Activated T-cell treated with anti-CD3 and anti-CD28 coated beads, Interleukin-2, amount 50 U/mL, for 4 hours (primary cell): ENCODE measurements around the gene PEMT. TPM values are rescaled to one million over a fixed set of nuclear protein-coding genes. Genes with fewer than 3 reads are reported as not detected.

Experiments
- ATAC-seq, 2 donors: fragments of 200-7000 bp; cut with Tn5 transposase; one replicate each; pipeline ENCODE4 v1.10.0; 2021
- DNase-seq: peaks from one replicate; pipeline ENCODE4 v3.0.0-alpha.2; 2020
- H3K27me3 Mint-ChIP-seq: one replicate; pipeline ENCODE4 v1.8.0; 2021; ENCODE audit warnings: low read depth, mixed read lengths
- H3K36me3 Mint-ChIP-seq: one replicate; pipeline ENCODE4 v1.8.0; 2022; ENCODE audit warnings: mixed read lengths; ENCODE audit not compliant: insufficient read depth
- H3K4me1 Mint-ChIP-seq: one replicate; pipeline ENCODE4 v1.8.0; 2021; ENCODE audit warnings: low read depth, mixed read lengths
- H3K4me3 Mint-ChIP-seq: one replicate; pipeline ENCODE4 v1.8.0; 2021; ENCODE audit warnings: mild to moderate bottlenecking, moderate library complexity, mixed read lengths
- H3K9me3 Mint-ChIP-seq: one replicate; pipeline ENCODE4 v1.8.0; 2021; ENCODE audit warnings: mixed read lengths
- total RNA-seq, 3 donors: library from RNA; stranded (reverse); gene quantifications; one replicate each; pipeline ENCODE4 v1.2.1, GENCODE V29; 2021

Gene PEMT
- total RNA-seq, 3 donors from 2014 or later = 52.5 to 53.8 (median 53.0) TPM

DNA sequence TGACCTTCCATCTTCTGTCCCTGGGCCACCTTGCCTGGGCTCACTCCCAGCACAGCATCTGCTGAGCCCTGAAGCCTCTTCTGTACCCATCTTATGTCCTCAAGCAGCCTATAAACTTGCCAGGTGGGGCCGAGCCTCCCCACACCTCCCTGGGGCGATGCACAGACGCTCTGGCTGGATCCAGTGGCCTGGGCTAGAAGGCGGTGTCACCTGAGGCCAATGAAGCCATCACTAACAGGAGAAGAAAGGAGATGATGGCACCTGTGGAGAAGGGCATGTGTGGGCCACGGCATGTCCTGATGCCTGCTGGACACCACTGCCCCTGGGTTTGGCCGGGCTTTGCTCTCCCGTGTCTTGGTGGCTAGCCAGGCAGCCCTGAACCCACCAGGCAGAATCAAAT is 45.5 kb downstream of the PEMT start:
- H3K4me1 Mint-ChIP-seq = no peaks in the 10 kb centered on the region
- no peaks in the 10 kb centered on the region for H3K27me3 Mint-ChIP-seq
- no peak overlapping the region for H3K4me3 Mint-ChIP-seq
- no peaks in the 10 kb centered on the region for H3K9me3 Mint-ChIP-seq
- no peak for DNase-seq
- no peak for ATAC-seq
- no peaks in the 10 kb centered on the region for H3K36me3 Mint-ChIP-seq

DNA sequence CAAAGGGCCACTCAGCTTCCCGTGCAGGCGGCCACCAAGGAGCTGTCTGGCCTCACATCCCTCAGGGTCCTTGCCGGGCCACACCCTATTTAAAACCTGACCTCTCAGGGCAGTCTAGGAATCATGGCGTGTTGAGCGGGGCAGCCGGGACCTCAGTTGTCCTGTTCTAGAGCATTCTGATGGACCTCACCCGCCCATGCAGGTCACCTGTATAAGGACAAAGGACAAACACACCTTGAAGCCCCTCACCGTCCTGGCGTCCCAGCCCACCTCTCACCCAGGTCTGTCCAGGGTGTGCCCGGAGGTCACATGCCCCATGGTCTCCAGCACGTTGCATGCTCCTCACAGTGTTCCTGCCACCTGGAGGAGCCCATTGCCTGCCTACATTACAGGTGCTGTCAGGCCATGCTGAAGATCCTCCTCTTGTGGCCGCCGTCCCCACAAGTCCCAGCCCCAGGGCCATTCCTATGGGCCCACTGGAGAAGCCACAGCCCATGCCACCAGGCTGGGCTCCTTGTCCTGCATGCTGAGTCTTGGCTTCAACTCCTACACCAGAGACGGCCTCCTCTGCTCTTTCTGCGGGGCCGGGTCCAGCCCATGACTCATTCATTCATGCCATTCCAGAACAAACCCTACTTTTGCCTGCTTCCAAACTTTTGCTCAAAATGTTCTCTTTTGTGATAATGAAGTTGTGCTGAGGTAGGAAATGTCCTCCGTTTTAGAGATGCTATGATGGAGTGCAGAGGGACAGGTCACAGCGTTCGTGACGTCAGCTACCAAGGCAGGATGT is 46.3 kb downstream of the PEMT start:
- Mint-ChIP-seq H3K4me1 (no peaks in the 10 kb centered on the region), H3K4me3 (no peak overlapping the region), H3K9me3 (no peaks in the 10 kb centered on the region), H3K36me3 (no peaks in the 10 kb centered on the region), H3K27me3 (no peaks in the 10 kb centered on the region)
- ATAC-seq (no peak), DNase-seq (no peak)

DNA sequence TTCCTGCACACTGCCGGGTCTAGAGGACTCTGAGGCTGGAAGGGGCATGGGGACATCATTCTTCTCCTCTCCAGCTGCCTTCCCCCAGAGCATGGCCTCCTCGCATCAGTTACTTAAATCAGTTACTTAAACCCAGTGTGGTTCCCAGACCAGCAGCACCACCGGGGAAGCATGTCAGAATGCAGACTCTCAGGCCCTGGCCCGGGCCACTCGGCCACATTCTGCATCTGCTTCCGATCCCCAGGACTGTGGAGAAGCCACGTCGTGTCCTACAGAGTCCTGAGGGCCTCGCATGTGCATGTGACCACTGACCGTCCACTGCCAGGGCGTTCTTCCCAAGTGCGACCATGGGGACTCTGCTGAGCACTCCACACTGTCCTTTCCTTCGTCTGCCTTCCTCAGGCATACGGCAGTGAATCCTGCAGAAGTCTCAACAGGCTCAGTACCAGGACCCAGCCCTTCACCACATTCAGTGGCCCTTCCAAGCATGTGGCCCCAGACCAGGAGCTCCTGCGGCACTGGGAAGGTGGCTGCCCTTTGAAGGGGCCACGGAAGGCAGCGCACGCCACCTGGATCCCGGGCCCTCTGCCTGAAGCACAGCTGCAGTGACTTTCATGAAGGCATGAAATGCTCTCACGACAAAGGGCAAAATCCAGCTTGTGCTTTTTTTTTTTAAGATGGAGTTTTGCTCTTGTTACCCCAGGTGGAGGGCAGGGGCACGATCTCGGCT is 48.4 kb downstream of the PEMT start:
- Mint-ChIP-seq H3K4me3 (no peak overlapping the region), H3K4me1 (no peaks in the 10 kb centered on the region), H3K36me3 (no peaks in the 10 kb centered on the region), H3K9me3 (no peaks in the 10 kb centered on the region), H3K27me3 (no peaks in the 10 kb centered on the region)
- DNase-seq (no peak), ATAC-seq (no peak)

DNA sequence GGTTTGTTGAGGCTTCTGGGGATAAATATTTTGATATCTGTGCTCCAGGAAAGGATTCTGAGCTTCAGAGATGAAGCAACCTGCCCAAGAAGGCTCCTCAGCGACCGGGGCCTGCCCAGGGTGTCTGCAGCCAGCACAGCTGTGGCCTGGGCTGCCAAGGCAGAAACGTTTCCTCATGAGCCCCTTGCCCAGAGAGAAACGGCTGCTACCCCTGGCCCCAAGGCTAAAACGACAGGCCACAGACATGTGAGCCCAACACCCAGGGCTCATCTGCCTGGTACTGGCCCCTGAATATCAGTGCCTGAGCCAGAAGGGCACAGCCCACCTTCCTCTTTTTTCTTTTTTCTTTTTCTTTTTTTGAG is 49.9 kb downstream of the PEMT start:
- Mint-ChIP-seq H3K4me3 (no peak overlapping the region), H3K9me3 (no peaks in the 10 kb centered on the region), H3K36me3 (no peaks in the 10 kb centered on the region), H3K4me1 (no peaks in the 10 kb centered on the region), H3K27me3 (no peaks in the 10 kb centered on the region)
- ATAC-seq (no peak), DNase-seq (no peak)

DNA sequence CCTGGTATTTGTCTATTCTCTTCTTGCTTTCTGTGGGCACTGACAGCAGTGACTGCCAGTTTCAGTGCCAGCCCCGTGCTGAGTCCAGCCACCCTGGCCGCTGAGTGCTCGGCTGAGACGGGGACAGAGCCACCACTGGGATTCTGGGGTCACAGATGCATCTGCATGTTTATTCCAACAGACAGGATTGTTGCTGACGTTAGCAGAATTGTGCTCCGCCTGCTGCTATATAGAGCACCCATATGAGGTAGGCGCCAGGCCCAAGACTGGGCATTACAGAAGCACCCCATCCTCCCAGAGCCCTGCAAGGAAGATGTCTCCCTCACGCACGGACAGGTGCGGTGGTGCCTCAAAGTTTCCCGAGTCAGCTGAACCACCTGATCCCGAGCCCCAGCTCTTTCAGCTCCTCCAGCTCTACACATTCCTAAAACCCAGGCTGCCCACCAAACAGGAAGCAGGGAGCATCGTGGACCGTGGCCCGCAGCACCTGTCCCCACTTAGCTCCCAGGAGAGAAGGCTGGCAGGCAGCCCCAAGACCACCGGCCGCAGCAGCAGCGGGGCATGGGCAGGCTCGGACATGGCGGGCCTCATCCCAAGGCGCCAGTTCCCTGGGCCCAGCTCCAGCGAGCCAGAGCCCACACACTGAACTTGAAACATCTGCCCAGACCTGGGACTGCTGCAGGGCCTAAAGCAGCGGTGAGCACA is 50.4 kb downstream of the PEMT start:
- Mint-ChIP-seq H3K9me3 (no peaks in the 10 kb centered on the region), H3K4me3 (no peak overlapping the region), H3K27me3 (no peaks in the 10 kb centered on the region), H3K36me3 (no peaks in the 10 kb centered on the region), H3K4me1 (no peaks in the 10 kb centered on the region)
- DNase-seq = no peak
- no peak for ATAC-seq

DNA sequence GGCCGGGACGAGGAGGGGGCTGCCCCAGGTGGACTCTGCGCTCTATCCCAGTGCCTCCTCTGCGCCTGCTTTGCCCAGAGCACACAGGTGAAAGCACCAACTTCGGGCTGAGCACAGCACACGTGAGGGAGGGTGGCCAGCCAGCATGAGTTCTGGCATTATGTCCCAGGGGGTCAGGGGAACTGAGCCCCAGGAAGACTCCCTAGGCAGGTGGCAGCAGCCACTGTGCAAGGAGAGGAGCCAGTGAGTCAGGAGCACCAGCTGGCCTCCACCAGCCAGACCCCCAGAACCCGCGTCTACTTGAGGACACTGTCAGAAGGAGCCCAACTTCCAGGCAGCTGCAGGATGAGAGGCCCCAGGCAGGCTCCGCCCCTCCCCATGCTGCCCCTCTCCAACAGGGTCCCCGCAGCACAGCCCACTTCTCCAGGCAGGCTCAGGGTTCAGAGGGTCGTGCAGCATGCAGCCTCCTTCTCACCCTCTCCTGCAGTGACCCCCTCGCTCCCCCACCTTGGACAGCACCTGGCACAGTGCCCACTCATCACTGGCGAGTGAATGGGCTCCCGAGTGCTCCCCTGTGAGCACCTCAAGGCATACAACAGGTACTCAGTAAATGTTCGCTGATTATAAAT is 51.1 kb downstream of the PEMT start:
- Mint-ChIP-seq H3K27me3 (no peaks in the 10 kb centered on the region), H3K36me3 (no peaks in the 10 kb centered on the region), H3K4me3 (no peak overlapping the region), H3K4me1 (no peaks in the 10 kb centered on the region), H3K9me3 (no peaks in the 10 kb centered on the region)
- ATAC-seq = no peak
- DNase-seq = no peak

DNA sequence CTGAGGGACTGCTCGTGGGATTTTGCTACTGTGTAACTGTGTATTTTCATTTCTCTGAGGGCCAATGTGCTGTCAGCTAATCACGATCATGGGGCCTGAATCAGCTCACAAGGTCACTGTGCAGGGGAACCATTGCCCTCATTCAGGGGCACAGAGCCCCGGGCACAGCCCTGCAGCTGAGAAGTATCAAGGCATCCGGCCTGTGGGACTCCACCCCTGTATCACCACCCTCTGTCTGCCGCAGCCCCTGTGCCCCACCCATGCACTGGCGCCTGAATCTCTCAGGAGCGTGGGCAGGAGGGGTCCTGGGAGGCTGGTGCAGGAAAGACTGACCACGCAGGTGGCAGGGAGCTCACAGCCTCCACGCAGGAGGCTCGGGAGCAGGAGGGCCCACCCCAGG is 51.9 kb downstream of the PEMT start:
- H3K36me3 Mint-ChIP-seq = no peaks in the 10 kb centered on the region
- H3K4me3 Mint-ChIP-seq = no peak overlapping the region
- H3K4me1 Mint-ChIP-seq = no peaks in the 10 kb centered on the region
- no peak for ATAC-seq
- DNase-seq = no peak
- no peaks in the 10 kb centered on the region for H3K27me3 Mint-ChIP-seq
- no peaks in the 10 kb centered on the region for H3K9me3 Mint-ChIP-seq

DNA sequence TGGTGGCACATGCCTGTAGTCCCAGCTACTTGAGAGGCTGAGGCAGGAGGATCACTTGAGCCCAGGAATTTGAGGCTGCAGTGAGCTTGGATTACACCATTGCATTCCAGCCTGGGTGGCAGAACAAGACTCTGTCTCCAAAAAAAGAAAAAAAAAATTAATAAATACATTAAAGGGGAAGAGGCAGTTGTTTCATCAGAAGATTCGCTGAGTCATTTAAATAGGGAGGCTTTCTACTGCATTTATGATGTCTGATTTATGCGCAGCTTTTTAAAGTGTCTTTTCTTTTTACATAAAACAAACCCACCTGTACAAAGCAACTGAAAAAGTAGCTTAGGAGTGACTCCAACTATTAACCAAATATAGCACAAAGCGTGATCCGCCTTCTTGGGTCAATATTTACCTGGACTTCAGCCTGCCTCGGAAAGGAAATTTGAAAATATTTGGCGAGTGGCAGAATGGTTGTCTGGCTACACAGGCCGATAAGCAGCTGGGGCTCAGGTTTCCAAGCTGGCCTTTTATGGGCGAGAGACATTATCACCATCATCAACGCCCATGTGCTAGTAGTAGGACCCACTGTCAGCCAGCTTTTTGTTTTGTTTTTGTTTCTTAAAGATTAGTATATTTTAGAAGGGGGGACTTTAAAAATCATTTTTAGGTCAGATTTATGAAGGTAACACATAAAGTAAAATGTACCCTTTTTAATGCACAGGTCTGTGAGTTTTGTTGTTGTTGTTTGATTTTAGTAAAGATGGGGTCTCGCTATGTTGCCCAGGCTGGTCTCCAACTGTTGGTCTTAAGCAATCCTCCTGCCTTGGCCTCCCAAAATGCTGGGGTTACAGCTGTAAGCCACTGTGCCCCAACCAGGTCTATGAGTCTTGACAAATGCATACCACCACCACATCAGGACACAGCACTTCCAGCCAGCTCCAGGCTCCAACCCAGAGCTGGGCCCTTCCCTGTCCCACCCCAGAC is 52.8 kb downstream of the PEMT start:
- ATAC-seq (no peak), DNase-seq (no peak)

DNA sequence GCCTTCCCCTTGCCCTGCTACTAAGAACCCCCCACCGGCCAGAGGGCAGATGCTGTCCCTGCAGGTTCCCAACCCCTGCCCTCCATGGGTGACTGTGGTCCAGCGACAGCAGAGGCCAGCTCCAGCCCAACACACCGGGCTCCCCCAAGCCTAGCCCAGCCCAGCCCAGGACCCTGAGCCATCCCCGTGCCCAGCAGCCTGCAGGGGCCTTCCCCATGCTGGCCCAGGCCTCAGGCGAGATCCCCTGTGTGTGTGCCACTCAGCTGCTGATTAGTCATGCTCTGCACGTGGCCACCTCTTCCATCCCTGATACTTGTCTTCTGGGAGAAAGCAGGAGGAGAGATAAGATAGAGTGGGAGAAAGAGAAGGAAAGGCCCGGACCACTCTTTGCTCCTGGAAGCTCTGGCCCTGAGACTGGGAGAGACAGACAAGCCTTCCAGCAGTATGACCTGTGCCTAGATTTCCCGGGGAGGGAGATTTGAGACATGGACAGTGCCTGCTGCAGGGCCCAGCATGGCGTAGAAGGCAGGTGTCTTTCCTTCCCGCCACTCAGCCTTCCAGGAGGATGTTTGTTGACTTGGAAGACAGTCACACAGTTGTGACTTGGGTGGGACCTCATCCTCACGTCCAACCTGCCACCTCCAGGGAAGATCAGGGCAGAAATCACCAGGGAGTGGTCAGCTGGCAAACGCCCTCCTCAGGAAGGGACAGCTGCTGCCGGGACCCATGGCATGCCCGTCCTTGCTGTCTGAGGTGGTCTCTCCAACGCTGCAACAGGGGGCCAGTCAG is 54.0 kb downstream of the PEMT start:
- Mint-ChIP-seq H3K9me3 (no peaks in the 10 kb centered on the region), H3K36me3 (no peaks in the 10 kb centered on the region), H3K27me3 (no peaks in the 10 kb centered on the region), H3K4me3 (no peak overlapping the region), H3K4me1 (no peaks in the 10 kb centered on the region)
- no peak for ATAC-seq
- DNase-seq = no peak

More for the DNA sequence above, 52.8 kb downstream of the PEMT start:
- H3K9me3 Mint-ChIP-seq = no peaks in the 10 kb centered on the region
- H3K4me1 Mint-ChIP-seq = no peaks in the 10 kb centered on the region
- H3K4me3 Mint-ChIP-seq = no peak overlapping the region
- H3K27me3 Mint-ChIP-seq = no peaks in the 10 kb centered on the region
- no peaks in the 10 kb centered on the region for H3K36me3 Mint-ChIP-seq

DNA sequence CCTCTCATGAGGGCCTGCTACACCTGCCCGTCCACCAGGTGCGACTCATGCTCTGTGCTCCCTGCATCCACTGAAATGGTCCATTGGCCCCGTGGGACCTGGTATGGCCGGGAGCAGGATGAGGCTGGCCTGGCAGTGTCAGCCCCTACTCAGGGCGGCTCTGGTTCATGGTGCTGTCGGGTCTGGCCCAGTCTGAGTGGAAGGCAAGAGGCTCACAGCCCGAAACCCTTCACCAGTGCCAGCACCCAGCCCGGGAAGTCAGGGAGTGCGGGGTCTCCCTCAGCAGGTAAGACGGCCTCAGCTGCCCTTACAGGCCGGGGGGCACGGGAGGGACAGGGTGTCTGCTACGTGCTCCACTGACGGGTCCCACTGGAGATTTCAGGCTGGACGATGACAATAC is 54.8 kb downstream of the PEMT start:
- ATAC-seq (no peak), DNase-seq (no peak)
- Mint-ChIP-seq H3K4me1 (no peaks in the 10 kb centered on the region), H3K9me3 (no peaks in the 10 kb centered on the region), H3K36me3 (no peaks in the 10 kb centered on the region), H3K27me3 (no peaks in the 10 kb centered on the region), H3K4me3 (no peak overlapping the region)

DNA sequence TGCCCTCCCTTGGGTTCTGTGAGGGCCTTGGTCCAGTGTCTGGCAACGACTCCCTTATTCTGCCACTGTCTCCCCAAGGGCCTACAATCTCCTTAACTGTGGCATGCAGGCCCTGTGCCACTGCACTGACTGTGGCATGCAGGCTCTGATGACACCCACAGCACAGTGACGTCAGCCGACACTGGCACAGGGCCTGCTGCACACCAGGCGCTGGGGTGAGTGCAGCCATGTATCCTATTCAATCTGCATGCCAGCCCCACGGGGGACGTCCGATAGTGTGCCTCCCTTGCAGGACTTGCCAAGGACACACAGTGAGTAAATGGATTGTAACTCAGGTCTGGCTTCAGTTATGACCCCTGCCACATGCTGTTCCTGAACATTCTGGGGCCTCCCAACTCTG is 55.6 kb downstream of the PEMT start:
- Mint-ChIP-seq H3K27me3 (no peaks in the 10 kb centered on the region), H3K9me3 (no peaks in the 10 kb centered on the region), H3K36me3 (no peaks in the 10 kb centered on the region), H3K4me1 (no peaks in the 10 kb centered on the region), H3K4me3 (no peak overlapping the region)
- no peak for DNase-seq
- no peak for ATAC-seq

DNA sequence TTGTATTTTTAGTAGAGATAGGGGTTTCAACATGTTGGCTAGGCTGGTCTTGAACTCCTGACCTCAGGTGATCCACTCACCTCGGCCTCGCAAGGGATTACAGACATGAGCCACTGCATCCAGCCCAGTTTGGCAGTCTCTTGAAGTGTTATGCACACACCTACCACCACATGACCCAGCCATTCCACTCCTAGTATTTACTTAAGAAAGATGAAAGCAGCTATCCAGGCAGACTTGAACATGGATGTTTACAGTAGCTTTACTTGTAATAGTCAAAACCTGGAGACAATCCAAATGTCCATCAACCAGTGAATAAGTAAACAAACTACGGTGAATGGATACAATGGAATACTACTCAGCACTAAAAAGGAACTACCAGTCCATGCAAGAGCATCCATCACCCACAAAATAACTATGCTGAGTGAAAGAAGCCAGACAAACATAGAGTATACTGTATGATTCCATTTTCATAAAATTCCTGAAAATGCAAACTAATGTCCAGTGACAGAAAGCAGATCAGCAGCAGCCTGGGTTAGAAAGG is 57.5 kb downstream of the PEMT start:
- H3K4me1 Mint-ChIP-seq = no peaks in the 10 kb centered on the region
- H3K36me3 Mint-ChIP-seq = no peaks in the 10 kb centered on the region
- no peak overlapping the region for H3K4me3 Mint-ChIP-seq
- DNase-seq (no peak), ATAC-seq (no peak)
- no peaks in the 10 kb centered on the region for H3K27me3 Mint-ChIP-seq
- no peaks in the 10 kb centered on the region for H3K9me3 Mint-ChIP-seq

DNA sequence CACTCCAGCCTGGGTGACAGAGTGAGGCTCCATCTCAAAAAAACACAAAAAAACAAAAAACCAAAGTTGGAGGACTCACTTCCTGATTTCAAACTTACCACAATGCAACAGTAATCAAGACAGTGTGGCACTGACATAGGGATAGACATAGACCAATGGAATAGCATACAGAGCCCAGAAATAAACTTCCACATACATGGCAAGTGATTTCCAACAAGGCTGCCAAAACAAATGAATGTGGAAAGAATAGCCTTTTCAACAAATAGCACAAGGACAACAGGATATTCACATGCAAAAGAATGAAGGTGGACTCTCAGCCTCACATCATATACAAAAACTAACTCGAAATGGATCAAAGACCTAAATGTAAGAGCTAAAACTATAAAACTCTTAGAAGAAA is 58.5 kb downstream of the PEMT start:
- H3K36me3 Mint-ChIP-seq = no peaks in the 10 kb centered on the region
- no peak for DNase-seq

More for the DNA sequence above, 58.5 kb downstream of the PEMT start:
- Mint-ChIP-seq H3K27me3 (no peaks in the 10 kb centered on the region), H3K9me3 (no peaks in the 10 kb centered on the region), H3K4me1 (no peaks in the 10 kb centered on the region), H3K4me3 (no peak overlapping the region)
- no peak for ATAC-seq
